ENCODE results near the gene KLHL17. TPM values are rescaled to one million over a fixed set of nuclear protein-coding genes. Genes with fewer than 3 reads are reported as not detected.
"Not testable (repeated sequence)": the region's sequence is repeated elsewhere in the genome, so short reads cannot be mapped to it uniquely, and the experiment has no call there.

Gene KLHL17
- total RNA-seq, 1 donor from 2014 or later = 17.0 TPM

GRCh38 chr1:973459-974292 lies 13.3 kb downstream of the KLHL17 start:
- TF ChIP-seq, protein P1, sequence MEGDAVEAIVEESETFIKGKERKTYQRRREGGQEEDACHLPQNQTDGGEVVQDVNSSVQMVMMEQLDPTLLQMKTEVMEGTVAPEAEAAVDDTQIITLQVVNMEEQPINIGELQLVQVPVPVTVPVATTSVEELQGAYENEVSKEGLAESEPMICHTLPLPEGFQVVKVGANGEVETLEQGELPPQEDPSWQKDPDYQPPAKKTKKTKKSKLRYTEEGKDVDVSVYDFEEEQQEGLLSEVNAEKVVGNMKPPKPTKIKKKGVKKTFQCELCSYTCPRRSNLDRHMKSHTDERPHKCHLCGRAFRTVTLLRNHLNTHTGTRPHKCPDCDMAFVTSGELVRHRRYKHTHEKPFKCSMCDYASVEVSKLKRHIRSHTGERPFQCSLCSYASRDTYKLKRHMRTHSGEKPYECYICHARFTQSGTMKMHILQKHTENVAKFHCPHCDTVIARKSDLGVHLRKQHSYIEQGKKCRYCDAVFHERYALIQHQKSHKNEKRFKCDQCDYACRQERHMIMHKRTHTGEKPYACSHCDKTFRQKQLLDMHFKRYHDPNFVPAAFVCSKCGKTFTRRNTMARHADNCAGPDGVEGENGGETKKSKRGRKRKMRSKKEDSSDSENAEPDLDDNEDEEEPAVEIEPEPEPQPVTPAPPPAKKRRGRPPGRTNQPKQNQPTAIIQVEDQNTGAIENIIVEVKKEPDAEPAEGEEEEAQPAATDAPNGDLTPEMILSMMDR (IDR thresholded peaks at IDR 0.05) = no peak
- H3K36me3 ChIP-seq = no peaks in the 10 kb centered on the region
- ATAC-seq = no peak
- H3K4me3 ChIP-seq = no peak overlapping the region
- DNase-seq = no peak
- H3K27ac ChIP-seq = no peak overlapping the region
- no peaks in the 10 kb centered on the region for H3K9me3 ChIP-seq
- H3K27me3 ChIP-seq (ENCODE audit: low read depth) = peaks cover 65% of the 10 kb centered on the region
- H3K4me1 ChIP-seq = peaks cover 11% of the 10 kb centered on the region
- intact Hi-C loops (cut with DNase I) = no loop called here

DNA sequence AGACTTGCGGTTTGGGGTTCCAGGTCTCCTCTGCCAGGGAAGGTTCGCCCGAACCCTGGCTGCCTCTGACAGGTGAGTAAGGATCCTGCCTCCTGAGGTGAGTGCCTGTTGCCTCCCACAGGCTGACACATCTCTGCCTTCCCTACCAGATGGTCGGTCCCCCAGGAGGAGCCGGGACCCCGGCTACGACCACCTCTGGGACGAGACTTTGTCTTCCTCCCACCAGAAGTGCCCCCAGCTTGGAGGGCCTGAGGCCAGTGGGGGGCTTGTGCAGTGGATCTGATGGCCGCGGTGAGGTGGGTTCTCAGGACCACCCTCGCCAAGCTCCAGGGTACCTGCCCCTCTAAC lies 13.9 kb downstream of the KLHL17 start:
- intact Hi-C loops (cut with DNase I) = no loop called here
- no peak for ATAC-seq

GRCh38 chr1:974687-975328 lies 14.4 kb downstream of the KLHL17 start:
- peaks cover 11% of the 10 kb centered on the region for H3K4me1 ChIP-seq
- intact Hi-C loops (cut with DNase I) = no loop called here
- TF ChIP-seq, protein P1 (IDR thresholded peaks at IDR 0.05) = no peak
- no peak overlapping the region for H3K27ac ChIP-seq
- DNase-seq (no peak), ATAC-seq (no peak)
- peaks cover 58% of the 10 kb centered on the region for H3K27me3 ChIP-seq (ENCODE audit: low read depth)
- H3K9me3 ChIP-seq = no peaks in the 10 kb centered on the region
- no peaks in the 10 kb centered on the region for H3K36me3 ChIP-seq
- H3K4me3 ChIP-seq = no peak overlapping the region

More for the DNA sequence above, 13.9 kb downstream of the KLHL17 start:
- Histone ChIP-seq H3K9me3 (no peaks in the 10 kb centered on the region), H3K27me3 (ENCODE audit: low read depth) (peaks cover 64% of the 10 kb centered on the region), H3K36me3 (no peaks in the 10 kb centered on the region), H3K4me3 (no peak overlapping the region), H3K27ac (no peak overlapping the region), H3K4me1 (peaks cover 11% of the 10 kb centered on the region)
- TF ChIP-seq, protein P1 (IDR thresholded peaks at IDR 0.05) = no peak
- no peak for DNase-seq

DNA sequence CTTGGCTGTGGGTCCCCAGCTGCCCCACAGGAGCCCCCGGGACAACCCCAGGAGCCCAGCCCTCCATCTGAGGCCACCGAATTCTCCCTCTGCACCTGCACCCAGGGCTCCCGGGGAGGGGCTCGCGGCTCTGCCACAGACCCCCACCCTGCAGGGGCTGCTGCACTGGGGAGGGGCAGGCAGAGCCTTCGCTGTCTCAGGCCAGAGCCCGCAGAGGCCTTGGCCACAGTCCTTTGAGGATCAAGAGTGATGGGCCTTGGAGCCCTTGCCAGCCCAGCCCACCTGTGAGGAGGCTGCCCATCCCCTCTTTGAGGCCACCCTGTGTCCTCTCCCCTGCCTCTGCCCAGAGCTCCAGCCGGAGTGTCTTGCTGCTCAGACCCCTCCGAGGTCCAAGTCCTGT lies 15.0 kb downstream of the KLHL17 start:
- Histone ChIP-seq H3K4me1 (peaks cover 11% of the 10 kb centered on the region), H3K9me3 (no peaks in the 10 kb centered on the region), H3K36me3 (no peaks in the 10 kb centered on the region), H3K27ac (no peak overlapping the region), H3K4me3 (no peak overlapping the region), H3K27me3 (ENCODE audit: low read depth) (peaks cover 55% of the 10 kb centered on the region)
- intact Hi-C loops (cut with DNase I) = no loop called here
- TF ChIP-seq, protein P1 (IDR thresholded peaks at IDR 0.05) = no peak
- ATAC-seq (no peak), DNase-seq (no peak)

DNA sequence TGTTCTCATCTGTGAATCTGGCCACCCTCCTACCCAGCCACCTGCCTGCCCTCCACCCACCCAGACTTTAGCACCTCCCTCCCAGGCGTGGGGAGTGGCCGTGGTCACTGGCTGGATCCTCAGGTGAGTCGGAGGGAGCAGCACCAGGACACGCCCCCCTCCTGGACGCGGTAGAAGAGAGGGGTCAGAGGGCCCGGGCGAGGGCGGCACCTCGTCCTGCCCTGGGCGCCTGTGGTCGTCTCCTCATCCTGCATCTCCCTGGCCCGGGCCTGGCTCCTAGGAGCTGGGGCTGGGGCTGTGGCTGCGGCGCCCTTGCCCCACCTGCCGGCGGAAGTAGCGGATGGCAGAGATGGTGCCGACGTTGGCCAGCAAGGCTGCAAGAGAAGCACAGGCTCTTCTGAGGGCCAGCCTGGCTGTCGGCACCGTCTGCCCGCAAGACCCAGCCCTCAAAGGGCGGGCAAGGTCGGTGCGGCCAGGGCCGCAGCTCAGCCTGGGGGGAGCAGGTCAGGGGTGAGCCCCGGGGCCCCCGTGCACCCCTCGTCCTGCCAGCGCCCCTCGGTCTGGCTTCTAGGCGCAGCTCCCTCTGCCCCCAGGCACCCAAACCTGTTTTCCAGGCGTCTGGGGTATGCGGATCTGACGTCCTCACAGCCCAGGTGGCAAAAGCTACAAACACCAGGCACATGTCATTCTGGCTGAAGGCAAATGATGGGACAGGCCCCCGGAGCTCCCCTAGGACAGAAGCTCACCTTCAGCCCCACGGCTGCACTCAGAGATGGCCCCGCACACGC lies 15.7 kb downstream of the KLHL17 start:
- Histone ChIP-seq H3K36me3 (no peaks in the 10 kb centered on the region), H3K9me3 (no peaks in the 10 kb centered on the region), H3K4me1 (peaks cover 11% of the 10 kb centered on the region), H3K27ac (no peak overlapping the region), H3K4me3 (peak overlapping the region; percentile 45), H3K27me3 (ENCODE audit: low read depth) (peaks cover 47% of the 10 kb centered on the region)
- DNase-seq = peak; percentile 79
- ATAC-seq = peak; percentile 64 to 68
- TF ChIP-seq, protein P1 (IDR thresholded peaks at IDR 0.05) = peak; percentile 48
- intact Hi-C loops (cut with DNase I) = no loop called here

GRCh38 chr1:976791-977190 lies 16.4 kb downstream of the KLHL17 start:
- H3K9me3 ChIP-seq; DNase-seq; H3K36me3 ChIP-seq; H3K4me3 ChIP-seq; intact Hi-C loops (cut with DNase I); ATAC-seq; H3K27ac ChIP-seq: not testable (repeated sequence)
- H3K27me3 ChIP-seq (ENCODE audit: low read depth) = peaks cover 44% of the 10 kb centered on the region
- peaks cover 11% of the 10 kb centered on the region for H3K4me1 ChIP-seq
